GM19023 (cell line): ENCODE results near the gene BCL11B.

Experiments
- ATAC-seq: cut with Tn5 transposase; IDR thresholded peaks from one replicate; pipeline ENCODE4 v1.9.1; 2021; ENCODE audit warnings: mild to moderate bottlenecking, moderate library complexity; ENCODE audit not compliant: unreplicated experiment

The BCL11B gene

GRCh38 chr14:99268810-99269707, 2.9 kb downstream of the BCL11B start:
- no peak for ATAC-seq

GRCh38 chr14:99267837-99268781, 3.9 kb downstream of the BCL11B start:
- no peak for ATAC-seq

- ATAC-seq = no peak
Measured at GRCh38 chr14:99267381-99267780, 4.6 kb downstream of the BCL11B start.

- ATAC-seq = peak; percentile 60
Measured at GRCh38 chr14:99266181-99267178, 5.5 kb downstream of the BCL11B start.

GRCh38 chr14:99265571-99265970, 6.4 kb downstream of the BCL11B start:
- ATAC-seq = no peak

GRCh38 chr14:99264691-99265450, 7.1 kb downstream of the BCL11B start:
- no peak for ATAC-seq

- no peak for ATAC-seq
Measured at GRCh38 chr14:99263564-99264330, 8.2 kb downstream of the BCL11B start.

GRCh38 chr14:99262977-99263448, 9.0 kb downstream of the BCL11B start:
- no peak for ATAC-seq

GRCh38 chr14:99261912-99262787, 9.8 kb downstream of the BCL11B start:
- ATAC-seq = no peak

GRCh38 chr14:99260587-99261551, 11.1 kb downstream of the BCL11B start:
- ATAC-seq = no peak

- ATAC-seq = no peak
Measured at GRCh38 chr14:99260116-99260515, 11.9 kb downstream of the BCL11B start.

GRCh38 chr14:99258876-99259726, 12.9 kb downstream of the BCL11B start:
- ATAC-seq = no peak

GRCh38 chr14:99258341-99258861, 13.6 kb downstream of the BCL11B start:
- no peak for ATAC-seq

- ATAC-seq = no peak
Measured at GRCh38 chr14:99257673-99258221, 14.2 kb downstream of the BCL11B start.

- no peak for ATAC-seq
Measured at GRCh38 chr14:99257122-99257672, 14.8 kb downstream of the BCL11B start.
